GM19240 (cell line): ENCODE results near the gene SRP54.
"Not testable (repeated sequence)": the region's sequence is repeated elsewhere in the genome, so short reads cannot be mapped to it uniquely, and the experiment has no call there.

Experiments used
- DNase-seq: peaks from one replicate; pipeline ENCODE4 v3.0.0; 2011; ENCODE audit warnings: low spot score; ENCODE audit not compliant: insufficient read length

SRP54 gene

GRCh38 chr14:35046048-35046750, 63.4 kb downstream of the SRP54 start, which contains the start of gene FAM177A1:
Gene FAM177A1, plus strand, starts transcription at chr14:35046272. Its CDS starts 192 bp downstream, at chr14:35046464.
- DNase-seq, result peak; percentile 98

- DNase-seq, result peak; percentile 21
These were observed 64.2 kb downstream of the SRP54 start for GRCh38 chr14:35046751-35047536.

- DNase-seq, result no peak
These were observed 65.3 kb downstream of the SRP54 start for GRCh38 chr14:35047976-35048513.

- DNase-seq, result no peak
These were observed 67.9 kb downstream of the SRP54 start for GRCh38 chr14:35050652-35051051.

GRCh38 chr14:35051796-35052195, 69.0 kb downstream of the SRP54 start:
- no peak for DNase-seq

- DNase-seq, result no peak
These were observed 69.8 kb downstream of the SRP54 start for GRCh38 chr14:35052637-35053036.

- not testable (repeated sequence) for DNase-seq
These were observed 78.5 kb downstream of the SRP54 start for GRCh38 chr14:35061113-35061791.

GRCh38 chr14:35065731-35066130, 82.9 kb downstream of the SRP54 start:
- not testable (repeated sequence) for DNase-seq

- DNase-seq, result no peak
These were observed 85.6 kb downstream of the SRP54 start for GRCh38 chr14:35068238-35069012.

GRCh38 chr14:35072226-35072625, 89.4 kb downstream of the SRP54 start:
- DNase-seq, result no peak

- no peak for DNase-seq
These were observed 90.7 kb downstream of the SRP54 start for GRCh38 chr14:35073486-35073885.

GRCh38 chr14:35078082-35078481, 95.3 kb downstream of the SRP54 start:
- no peak for DNase-seq
